Measurements from ENCODE around the gene KIAA0513.

- no peak for TF ChIP-seq CTCF (CRISPR knock-in tag; IDR thresholded peaks at IDR 0.05)
- no peak for TF ChIP-seq CEBPB (IDR thresholded peaks at IDR 0.05; ENCODE audit: borderline replicate concordance, low read depth, low read length)
- no peak for TF ChIP-seq CHD2 (IDR thresholded peaks at IDR 0.05; ENCODE audit: low read depth, low read length)
- no peak for TF ChIP-seq CHCHD3 (CRISPR knock-in tag; IDR thresholded peaks at IDR 0.05)
- TF ChIP-seq NFRKB (IDR thresholded peaks at IDR 0.05): no peak
- no peak for TF ChIP-seq ZBTB3 (CRISPR knock-in tag; IDR thresholded peaks at IDR 0.05; ENCODE audit: borderline replicate concordance, low read depth)
- no peak for TF ChIP-seq ATF1 (CRISPR knock-in tag; IDR thresholded peaks at IDR 0.05)
- no peak for TF ChIP-seq MXI1 (IDR thresholded peaks at IDR 0.05; ENCODE audit: borderline replicate concordance, low read depth, low read length)
- no peak for TF ChIP-seq RAD51 (IDR thresholded peaks at IDR 0.05; ENCODE audit: borderline replicate concordance)
- TF ChIP-seq POLR2AphosphoS5 (IDR thresholded peaks at IDR 0.05; ENCODE audit: low read depth, low read length): no peak
- TF ChIP-seq PLRG1 (conservative IDR thresholded peaks at IDR 0.05): no peak
Observed at GRCh38 chr16:85079785-85080570, 52.4 kb downstream of the KIAA0513 start.

All from HepG2 (cell line).